Peyer's patch (tissue), 4 donors: ENCODE results near the gene DCLK1.

Experiments used
- POLR2A ChIP-seq, 2 donors: fragments of 450-650 bp; IDR thresholded peaks; one replicate each; pipeline ENCODE4 v1.5.1; 2017; ENCODE audit warnings: antibody characterized with exemption in 2 of 2, mild to moderate bottlenecking in 2 of 2, moderate library complexity in 2 of 2
- TF ChIP-seq, protein P1 (sequence below), 6 experiments: fragments of 450-650 bp in 4 of 6; fragments of 200-600 bp in 2 of 6; sonication (generic) in 1 of 6; IDR thresholded peaks; one replicate each; pipeline ENCODE4 v1.5.1; 2017 to 2019; ENCODE audit warnings: antibody characterized with exemption in 6 of 6, mild to moderate bottlenecking in 3 of 6, moderate library complexity in 1 of 6

DNA sequence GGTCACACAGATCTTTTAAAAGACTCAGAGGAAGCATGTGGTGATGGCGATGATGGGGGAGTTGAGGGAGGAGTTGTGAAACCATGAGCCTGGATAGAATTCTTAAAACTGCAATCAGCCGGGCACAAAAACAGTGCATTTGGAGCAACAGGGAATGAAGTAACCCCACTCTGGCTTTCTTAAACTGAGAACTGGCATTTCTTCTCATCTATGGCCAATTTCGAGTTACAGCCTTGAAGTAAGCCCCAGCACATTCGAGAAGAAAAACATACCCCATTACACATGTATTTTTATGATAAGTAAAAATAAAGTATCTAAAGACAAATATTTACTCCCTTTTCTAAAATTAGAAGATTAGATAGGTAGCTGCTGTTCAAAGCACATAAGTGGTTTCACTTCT, 70.1 kb downstream of the DCLK1 start:
- TF ChIP-seq, protein P1, sequence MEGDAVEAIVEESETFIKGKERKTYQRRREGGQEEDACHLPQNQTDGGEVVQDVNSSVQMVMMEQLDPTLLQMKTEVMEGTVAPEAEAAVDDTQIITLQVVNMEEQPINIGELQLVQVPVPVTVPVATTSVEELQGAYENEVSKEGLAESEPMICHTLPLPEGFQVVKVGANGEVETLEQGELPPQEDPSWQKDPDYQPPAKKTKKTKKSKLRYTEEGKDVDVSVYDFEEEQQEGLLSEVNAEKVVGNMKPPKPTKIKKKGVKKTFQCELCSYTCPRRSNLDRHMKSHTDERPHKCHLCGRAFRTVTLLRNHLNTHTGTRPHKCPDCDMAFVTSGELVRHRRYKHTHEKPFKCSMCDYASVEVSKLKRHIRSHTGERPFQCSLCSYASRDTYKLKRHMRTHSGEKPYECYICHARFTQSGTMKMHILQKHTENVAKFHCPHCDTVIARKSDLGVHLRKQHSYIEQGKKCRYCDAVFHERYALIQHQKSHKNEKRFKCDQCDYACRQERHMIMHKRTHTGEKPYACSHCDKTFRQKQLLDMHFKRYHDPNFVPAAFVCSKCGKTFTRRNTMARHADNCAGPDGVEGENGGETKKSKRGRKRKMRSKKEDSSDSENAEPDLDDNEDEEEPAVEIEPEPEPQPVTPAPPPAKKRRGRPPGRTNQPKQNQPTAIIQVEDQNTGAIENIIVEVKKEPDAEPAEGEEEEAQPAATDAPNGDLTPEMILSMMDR (IDR thresholded peaks at IDR 0.05), result no peak
- TF ChIP-seq POLR2A (IDR thresholded peaks at IDR 0.05), result no peak
